Hematopoietic multipotent progenitor cell treated with erythropoietin and hydrocortisone succinate and interleukin-3 and kit ligand, for 4 days (in vitro differentiated cells): Measurements from ENCODE around the gene RGS17.
"Not testable (repeated sequence)": the region's sequence is repeated elsewhere in the genome, so short reads cannot be mapped to it uniquely, and the experiment has no call there.

Experiments used
- DNase-seq: peaks from one replicate; pipeline ENCODE4 v3.0.0-alpha.2; 2015

The RGS17 gene

GRCh38 chr6:152981989-152982903 is 148.8 kb downstream of the RGS17 start:
- peak; percentile 62 for DNase-seq

- DNase-seq, result peak; percentile 47
Observed at GRCh38 chr6:152981219-152981618, 149.9 kb downstream of the RGS17 start.

- DNase-seq, result no peak
Observed at GRCh38 chr6:152980656-152981055, 150.4 kb downstream of the RGS17 start.

GRCh38 chr6:152979116-152979515 is 152.0 kb downstream of the RGS17 start:
- no peak for DNase-seq

GRCh38 chr6:152978058-152978457 is 153.0 kb downstream of the RGS17 start:
- DNase-seq, result no peak

- no peak for DNase-seq
Observed at GRCh38 chr6:152977556-152977955, 153.5 kb downstream of the RGS17 start.

- no peak for DNase-seq
Observed at GRCh38 chr6:152976749-152977148, 154.3 kb downstream of the RGS17 start.

GRCh38 chr6:152975204-152975915 is 155.7 kb downstream of the RGS17 start:
- peak; percentile 55 for DNase-seq

GRCh38 chr6:152973916-152974315 is 157.2 kb downstream of the RGS17 start:
- peak; percentile 56 for DNase-seq

GRCh38 chr6:152969688-152970418 is 161.2 kb downstream of the RGS17 start:
- DNase-seq, result no peak

GRCh38 chr6:152966168-152966894 is 164.8 kb downstream of the RGS17 start:
- DNase-seq, result not testable (repeated sequence)

- no peak for DNase-seq
Observed at GRCh38 chr6:152959333-152959732, 171.7 kb downstream of the RGS17 start.

GRCh38 chr6:152957796-152958195 is 173.3 kb downstream of the RGS17 start:
- no peak for DNase-seq
